Epidermal melanocyte (primary cell): ENCODE measurements around the gene APOC4.
"Not testable (repeated sequence)": the region's sequence is repeated elsewhere in the genome, so short reads cannot be mapped to it uniquely, and the experiment has no call there.

Source experiments
- DNase-seq: peaks from one replicate; pipeline ENCODE4 v3.0.0; 2011; ENCODE audit warnings: low spot score; ENCODE audit not compliant: insufficient read length

The APOC4 gene, protein sequence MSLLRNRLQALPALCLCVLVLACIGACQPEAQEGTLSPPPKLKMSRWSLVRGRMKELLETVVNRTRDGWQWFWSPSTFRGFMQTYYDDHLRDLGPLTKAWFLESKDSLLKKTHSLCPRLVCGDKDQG

DNA sequence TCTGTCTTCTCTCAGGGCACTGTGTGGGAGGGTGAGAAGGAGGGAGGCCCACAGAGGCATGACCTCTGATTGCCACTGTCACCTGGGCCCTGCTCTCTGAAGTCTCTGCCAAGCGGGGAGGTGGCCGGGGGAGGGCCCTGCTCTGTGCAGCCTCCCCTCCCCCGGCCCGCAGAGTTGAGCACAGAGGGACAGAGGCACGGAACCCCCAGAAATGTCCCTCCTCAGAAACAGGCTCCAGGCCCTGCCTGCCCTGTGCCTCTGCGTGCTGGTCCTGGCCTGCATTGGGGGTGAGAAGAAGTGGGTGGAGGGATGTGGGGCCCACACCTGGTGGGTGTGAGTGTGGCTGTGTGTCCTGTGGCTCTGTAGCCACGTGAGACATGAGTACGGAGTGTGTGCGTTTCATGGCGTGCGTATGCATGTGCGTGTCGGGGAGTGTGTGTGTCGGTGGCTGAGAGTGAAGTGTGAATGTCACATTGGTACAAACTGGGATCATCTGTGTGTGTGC is at the start of gene APOC4:
Gene APOC4 (plus strand): TSS at position 171 of the 505 bp plus-strand sequence. CDS start 41 bp downstream, at position 212.
- no peak for DNase-seq

DNA sequence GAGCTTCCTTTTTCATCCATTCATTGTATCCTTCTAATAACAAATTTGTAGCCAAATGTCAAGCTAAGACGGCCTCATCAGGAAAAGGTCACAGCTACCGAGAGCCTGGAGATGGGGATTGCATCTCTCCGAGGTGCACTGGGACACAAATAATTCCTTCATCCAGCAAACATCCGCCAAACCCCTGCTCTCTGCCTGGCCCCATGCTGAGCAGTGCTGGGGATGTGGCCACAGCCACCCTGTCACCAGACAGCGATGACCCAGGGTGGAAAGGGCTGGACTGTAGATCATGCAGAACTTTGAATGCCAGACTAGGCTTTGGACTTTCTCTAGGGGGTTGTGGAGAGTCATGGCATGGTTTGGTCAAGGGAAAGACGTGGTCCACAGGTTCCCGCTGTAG is 49.1 kb upstream of the APOC4 start:
- DNase-seq: no peak

DNA sequence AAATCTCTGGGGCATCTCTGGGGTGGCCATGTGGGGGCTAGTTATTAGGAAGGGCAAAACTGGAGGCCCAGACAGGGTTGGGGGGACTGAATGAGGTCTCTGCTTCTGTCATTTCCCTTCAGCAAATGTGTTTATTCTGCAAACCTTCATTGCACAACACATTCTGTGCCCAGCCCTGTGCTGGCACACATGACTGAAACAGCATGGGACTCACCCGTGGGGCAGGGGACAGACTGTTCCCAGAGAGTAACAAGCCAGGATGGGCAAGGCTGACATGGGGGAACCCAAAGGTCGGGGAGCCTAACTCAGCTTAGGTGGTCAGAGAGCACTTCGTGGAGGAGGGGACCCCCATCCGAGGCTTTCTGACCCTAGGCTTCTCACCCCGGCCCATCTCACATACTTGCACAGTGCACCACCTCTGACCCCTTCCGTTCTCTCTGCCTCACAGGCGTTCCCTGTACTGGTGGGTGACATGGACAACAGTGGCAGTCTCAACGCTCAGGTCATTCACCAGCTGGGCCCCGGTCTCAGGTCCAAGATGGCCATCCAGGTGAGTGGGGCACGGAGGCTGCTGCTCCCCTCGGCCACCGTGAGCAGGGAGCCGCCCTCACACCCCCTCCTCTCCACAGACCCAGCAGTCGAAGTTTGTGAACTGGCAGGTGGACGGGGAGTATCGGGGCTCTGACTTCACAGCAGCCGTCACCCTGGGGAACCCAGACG is 48.5 kb upstream of the APOC4 start:
- DNase-seq: no peak

DNA sequence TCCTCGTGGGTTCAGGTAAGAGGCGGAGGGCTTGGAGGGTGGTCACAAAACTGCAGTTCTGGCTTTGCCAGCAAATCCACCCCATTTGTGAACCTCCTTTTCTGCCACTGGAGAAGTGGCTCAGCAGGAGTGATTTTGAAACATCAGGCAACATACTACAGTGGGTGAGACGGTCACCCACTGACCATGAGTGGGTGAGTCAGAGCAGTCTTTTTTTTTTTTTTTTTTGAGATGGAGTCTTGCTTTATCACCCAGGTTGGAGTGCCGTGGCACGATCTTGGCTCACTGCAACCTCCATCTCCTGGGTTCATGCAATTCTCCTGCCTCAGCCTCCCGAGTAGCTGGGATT is 48.0 kb upstream of the APOC4 start:
- no peak for DNase-seq

DNA sequence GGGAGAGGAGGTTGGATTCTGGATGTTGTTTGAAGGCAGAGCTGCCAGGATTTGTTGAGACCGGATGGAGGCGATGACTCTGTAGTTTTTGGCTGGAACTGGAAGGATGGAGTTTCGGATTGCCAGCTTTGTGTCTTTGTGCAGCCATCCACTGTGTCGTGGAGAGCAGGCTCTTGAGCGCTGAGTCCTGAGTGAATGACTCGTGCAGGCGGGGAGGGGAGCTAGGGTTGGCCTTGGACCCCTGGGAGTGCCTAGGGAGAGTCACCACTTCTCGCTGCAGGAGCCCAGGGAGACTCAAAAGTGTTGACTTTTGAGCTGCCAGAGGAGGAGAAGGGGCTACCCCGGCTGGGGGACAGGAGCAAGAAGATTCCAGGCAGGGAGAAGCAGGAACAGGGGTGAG is 47.1 kb upstream of the APOC4 start:
- DNase-seq: no peak

DNA sequence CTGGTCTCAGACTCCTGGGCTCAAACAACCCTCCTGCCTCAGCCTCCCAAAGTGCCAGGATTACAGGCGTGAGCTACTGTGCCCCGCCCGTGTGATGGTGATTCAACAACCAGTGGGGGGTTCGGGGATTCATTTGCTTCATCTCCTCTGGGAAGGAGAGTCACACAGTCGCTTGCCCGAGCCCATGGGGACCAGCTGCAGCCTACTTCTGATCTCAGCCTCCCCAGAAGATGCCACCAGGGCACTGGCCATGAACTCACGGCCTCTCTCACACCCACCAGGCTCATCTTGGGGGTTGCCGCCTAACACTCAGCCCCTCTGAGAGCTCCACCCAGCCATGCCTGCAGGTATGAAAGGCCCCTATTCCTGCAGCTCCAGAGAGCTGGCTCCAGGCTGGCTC is 44.2 kb upstream of the APOC4 start:
- DNase-seq: no peak

DNA sequence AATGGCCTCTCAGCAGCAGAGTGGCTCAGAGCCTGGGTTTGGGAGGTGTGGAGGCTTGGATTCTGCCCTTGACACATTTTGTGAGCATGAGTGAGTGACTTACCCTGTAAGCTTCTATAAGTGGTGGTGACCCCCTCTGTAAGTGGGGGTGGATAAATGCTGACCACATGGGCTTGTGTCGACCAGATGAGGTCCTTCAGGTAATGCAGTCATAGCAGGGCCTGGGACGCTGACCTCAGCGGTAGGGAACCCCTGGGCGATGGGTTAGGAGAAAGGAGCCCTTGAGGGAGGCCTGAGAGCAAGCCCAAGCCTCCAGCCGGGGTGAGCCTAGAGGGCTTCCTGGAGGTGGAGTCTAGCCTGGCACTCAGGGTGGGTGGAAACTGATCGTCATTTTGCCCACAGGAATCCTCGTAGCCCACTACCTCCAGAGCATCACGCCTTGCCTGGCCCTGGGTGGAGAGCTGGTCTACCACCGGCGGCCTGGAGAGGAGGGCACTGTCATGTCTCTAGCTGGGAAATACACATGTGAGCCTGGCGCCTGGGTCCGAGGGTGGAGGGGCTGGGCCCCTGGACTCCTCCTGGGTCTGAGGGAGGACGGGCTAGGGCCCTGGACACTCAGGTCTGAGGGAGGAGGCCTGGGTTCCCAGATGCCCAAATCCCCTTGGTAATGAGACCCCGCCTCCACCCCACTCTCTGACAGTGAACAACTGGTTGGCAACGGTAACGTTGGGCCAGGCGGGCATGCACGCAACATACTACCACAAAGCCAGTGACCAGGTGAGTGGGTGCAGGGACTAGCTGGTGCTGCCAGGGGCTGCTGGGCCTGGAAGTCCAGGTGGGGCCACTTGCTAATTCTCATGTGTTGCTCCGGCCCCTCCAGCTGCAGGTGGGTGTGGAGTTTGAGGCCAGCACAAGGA is 41.5 kb upstream of the APOC4 start:
- no peak for DNase-seq

DNA sequence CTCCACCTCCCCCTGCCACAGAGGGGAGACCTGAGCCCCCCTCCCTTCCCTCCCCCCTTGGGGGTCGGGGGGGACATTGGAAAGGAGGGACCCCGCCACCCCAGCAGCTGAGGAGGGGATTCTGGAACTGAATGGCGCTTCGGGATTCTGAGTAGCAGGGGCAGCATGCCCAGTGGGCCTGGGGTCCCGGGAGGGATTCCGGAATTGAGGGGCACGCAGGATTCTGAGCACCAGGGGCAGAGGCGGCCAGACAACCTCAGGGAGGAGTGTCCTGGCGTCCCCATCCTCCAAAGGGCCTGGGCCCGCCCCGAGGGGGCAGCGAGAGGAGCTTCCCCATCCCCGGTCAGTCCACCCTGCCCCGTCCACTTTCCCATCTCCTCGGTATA is 38.8 kb upstream of the APOC4 start:
- no peak for DNase-seq

DNA sequence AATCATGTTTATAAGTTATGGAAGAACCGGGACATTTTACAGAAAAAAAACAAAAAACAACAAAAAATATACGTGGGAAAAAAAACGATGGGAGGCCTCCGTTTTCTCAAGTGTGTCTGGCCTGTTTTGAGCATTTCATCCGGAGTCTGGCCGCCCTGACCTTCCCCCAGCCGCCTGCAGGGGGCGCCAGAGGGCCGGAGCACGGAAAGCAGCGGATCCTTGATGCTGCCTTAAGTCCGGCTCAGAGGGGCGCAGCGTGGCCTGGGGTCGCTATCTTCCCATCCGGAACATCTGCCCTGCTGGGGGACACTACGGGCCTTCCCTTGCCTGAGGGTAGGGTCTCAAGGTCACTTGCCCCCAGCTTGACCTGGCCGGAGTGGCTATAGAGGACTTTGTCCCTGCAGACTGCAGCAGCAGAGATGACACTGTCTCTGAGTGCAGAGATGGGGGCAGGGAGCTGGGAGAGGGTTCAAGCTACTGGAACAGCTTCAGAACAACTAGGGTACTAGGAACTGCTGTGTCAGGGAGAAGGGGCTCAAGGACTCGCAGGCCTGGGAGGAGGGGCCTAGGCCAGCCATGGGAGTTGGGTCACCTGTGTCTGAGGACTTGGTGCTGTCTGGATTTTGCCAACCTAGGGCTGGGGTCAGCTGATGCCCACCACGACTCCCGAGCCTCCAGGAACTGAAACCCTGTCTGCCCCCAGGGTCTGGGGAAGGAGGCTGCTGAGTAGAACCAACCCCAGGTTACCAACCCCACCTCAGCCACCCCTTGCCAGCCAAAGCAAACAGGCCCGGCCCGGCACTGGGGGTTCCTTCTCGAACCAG is 38.2 kb upstream of the APOC4 start:
- DNase-seq: peak; percentile 75

DNA sequence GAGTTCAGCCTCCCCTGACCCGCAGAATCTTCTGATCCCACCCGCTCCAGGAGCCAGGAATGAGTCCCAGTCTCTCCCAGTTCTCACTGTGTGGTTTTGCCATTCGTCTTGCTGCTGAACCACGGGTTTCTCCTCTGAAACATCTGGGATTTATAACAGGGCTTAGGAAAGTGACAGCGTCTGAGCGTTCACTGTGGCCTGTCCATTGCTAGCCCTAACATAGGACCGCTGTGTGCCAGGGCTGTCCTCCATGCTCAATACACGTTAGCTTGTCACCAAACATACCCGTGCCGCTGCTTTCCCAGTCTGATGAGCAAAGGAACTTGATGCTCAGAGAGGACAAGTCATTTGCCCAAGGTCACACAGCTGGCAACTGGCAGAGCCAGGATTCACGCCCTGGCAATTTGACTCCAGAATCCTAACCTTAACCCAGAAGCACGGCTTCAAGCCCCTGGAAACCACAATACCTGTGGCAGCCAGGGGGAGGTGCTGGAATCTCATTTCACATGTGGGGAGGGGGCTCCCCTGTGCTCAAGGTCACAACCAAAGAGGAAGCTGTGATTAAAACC is 37.5 kb upstream of the APOC4 start:
- no peak for DNase-seq

DNA sequence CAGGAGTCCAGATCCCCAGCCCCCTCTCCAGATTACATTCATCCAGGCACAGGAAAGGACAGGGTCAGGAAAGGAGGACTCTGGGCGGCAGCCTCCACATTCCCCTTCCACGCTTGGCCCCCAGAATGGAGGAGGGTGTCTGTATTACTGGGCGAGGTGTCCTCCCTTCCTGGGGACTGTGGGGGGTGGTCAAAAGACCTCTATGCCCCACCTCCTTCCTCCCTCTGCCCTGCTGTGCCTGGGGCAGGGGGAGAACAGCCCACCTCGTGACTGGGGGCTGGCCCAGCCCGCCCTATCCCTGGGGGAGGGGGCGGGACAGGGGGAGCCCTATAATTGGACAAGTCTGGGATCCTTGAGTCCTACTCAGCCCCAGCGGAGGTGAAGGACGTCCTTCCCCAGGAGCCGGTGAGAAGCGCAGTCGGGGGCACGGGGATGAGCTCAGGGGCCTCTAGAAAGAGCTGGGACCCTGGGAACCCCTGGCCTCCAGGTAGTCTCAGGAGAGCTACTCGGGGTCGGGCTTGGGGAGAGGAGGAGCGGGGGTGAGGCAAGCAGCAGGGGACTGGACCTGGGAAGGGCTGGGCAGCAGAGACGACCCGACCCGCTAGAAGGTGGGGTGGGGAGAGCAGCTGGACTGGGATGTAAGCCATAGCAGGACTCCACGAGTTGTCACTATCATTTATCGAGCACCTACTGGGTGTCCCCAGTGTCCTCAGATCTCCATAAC is 36.4 kb upstream of the APOC4 start, which contains the start of gene APOE:
Gene APOE (plus strand): TSS at position 360 of the 724 bp plus-strand sequence. CDS start 829 bp downstream, outside the sequence.
- peak; percentile 87 for DNase-seq

DNA sequence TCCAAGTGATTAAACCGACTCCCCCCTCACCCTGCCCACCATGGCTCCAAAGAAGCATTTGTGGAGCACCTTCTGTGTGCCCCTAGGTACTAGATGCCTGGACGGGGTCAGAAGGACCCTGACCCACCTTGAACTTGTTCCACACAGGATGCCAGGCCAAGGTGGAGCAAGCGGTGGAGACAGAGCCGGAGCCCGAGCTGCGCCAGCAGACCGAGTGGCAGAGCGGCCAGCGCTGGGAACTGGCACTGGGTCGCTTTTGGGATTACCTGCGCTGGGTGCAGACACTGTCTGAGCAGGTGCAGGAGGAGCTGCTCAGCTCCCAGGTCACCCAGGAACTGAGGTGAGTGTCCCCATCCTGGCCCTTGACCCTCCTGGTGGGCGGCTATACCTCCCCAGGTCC is 34.4 kb upstream of the APOC4 start:
- DNase-seq: no peak

DNA sequence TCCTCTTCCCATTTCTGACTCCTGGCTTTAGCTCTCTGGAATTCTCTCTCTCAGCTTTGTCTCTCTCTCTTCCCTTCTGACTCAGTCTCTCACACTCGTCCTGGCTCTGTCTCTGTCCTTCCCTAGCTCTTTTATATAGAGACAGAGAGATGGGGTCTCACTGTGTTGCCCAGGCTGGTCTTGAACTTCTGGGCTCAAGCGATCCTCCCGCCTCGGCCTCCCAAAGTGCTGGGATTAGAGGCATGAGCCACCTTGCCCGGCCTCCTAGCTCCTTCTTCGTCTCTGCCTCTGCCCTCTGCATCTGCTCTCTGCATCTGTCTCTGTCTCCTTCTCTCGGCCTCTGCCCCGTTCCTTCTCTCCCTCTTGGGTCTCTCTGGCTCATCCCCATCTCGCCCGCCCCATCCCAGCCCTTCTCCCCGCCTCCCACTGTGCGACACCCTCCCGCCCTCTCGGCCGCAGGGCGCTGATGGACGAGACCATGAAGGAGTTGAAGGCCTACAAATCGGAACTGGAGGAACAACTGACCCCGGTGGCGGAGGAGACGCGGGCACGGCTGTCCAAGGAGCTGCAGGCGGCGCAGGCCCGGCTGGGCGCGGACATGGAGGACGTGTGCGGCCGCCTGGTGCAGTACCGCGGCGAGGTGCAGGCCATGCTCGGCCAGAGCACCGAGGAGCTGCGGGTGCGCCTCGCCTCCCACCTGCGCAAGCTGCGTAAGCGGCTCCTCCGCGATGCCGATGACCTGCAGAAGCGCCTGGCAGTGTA is 33.8 kb upstream of the APOC4 start:
- DNase-seq: no peak

DNA sequence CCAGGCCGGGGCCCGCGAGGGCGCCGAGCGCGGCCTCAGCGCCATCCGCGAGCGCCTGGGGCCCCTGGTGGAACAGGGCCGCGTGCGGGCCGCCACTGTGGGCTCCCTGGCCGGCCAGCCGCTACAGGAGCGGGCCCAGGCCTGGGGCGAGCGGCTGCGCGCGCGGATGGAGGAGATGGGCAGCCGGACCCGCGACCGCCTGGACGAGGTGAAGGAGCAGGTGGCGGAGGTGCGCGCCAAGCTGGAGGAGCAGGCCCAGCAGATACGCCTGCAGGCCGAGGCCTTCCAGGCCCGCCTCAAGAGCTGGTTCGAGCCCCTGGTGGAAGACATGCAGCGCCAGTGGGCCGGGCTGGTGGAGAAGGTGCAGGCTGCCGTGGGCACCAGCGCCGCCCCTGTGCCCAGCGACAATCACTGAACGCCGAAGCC is 33.2 kb upstream of the APOC4 start:
- DNase-seq: no peak

DNA sequence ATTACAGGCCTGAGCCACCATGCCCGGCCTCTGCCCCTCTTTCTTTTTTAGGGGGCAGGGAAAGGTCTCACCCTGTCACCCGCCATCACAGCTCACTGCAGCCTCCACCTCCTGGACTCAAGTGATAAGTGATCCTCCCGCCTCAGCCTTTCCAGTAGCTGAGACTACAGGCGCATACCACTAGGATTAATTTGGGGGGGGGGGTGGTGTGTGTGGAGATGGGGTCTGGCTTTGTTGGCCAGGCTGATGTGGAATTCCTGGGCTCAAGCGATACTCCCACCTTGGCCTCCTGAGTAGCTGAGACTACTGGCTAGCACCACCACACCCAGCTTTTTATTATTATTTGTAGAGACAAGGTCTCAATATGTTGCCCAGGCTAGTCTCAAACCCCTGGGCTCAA is 32.3 kb upstream of the APOC4 start:
- DNase-seq: no peak

DNA sequence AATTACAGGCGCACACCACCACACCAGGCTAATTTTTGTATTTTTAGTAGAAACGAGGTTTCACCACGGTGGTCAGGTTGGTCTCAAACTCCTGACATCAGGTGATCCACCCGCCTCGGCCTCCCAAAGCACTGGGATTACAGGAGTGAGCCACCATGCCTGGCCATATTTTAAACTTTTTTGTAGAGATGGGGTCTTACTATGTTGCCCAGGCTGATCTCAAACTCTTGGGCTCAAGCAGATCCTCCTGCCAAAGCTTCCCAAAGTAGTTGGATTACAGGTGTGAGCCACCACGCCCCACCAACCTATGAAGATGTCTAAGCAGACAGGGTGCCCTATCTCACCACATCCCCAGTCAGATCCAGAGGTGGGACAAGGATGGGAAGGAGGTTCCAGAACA is 30.1 kb upstream of the APOC4 start:
- DNase-seq: not testable (repeated sequence)

DNA sequence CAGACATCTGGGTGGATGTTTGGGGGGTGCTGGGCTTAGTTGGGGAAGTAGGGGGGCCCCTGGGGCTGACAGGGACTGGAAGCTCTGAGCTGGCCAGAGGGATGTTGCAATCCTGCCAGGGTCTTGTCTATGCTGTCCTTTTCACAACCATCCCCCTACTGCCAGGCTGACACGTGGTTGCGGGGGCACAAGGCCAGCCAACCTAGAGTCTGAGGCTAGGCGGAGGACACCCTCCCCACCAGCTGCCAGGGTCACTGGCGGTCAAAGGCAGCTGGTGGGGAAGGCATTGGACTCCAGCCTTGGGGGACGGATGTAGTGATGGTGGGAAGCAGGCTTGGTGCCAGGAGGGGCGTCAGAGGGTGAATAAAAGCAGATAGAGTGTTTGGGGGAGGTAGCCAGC is 29.2 kb upstream of the APOC4 start:
- no peak for DNase-seq

DNA sequence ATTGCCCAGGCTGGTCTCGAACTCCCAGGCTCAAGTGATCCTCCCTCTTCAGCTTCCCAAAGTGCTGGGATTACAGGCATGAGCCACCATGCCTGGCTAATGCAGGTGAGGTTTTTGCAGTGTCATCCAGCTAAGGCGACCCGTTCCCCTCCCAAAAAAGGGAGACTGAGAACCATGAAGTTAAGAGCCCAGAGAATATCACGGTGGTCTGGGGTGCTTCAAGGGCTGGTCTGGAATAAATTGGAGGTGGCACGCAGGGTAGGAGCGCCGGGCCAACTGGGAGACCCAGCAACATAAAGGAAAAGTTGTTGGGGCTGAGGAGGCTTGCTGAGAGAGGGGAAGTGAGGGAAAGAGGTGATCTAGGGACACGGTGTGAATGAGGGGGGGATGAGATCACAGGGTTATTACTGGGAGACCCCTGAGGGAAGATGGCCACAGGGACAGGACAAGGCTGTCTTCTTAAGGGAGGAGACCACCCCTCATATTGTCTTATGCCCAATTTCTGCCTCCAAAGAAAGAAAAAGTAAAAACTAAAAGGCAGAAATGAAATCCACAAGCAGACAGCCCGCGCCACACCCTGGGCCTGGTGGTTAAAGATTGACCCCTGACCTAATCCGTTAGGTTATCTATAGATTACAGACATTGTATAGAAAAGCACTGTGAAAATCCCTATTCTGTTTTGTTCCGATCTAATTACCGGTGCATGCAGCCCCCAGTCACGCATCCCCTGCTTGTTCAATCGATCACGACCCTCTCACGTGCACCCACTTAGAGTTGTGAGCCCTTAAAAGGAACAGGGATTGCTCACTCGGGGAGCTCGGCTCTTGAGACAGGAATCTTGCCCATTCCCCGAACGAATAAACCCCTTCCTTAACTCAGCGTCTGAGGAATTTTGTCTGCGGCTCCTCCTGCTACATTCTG is 28.3 kb upstream of the APOC4 start:
- DNase-seq: not testable (repeated sequence)
